PFSK-1 (cell line): ENCODE measurements around the gene PPP2R2D.

ENCODE experiments used
- FOXP2 ChIP-seq: optimal IDR thresholded peaks from 2 replicates; pipeline ENCODE3; 2011; ENCODE audit warnings: borderline replicate concordance, control low read depth, inconsistent platforms; ENCODE audit not compliant: insufficient read depth; ENCODE audit errors: extremely low read length, extremely low read depth
- POLR2AphosphoS5 ChIP-seq: IDR thresholded peaks from 2 replicates; pipeline ENCODE4 v1.6.1; 2012; ENCODE audit warnings: low read depth, mild to moderate bottlenecking, control low read depth, low read length, moderate library complexity
- REST ChIP-seq, 2 experiments: IDR thresholded peaks; 2 replicates each; pipeline versions ENCODE4 v1.6.1 to v1.8.0; 2011 to 2012; ENCODE audit warnings: low read depth in 2 of 2, low read length in 2 of 2, control low read depth in 1 of 2, inconsistent platforms in 1 of 2, mild to moderate bottlenecking in 1 of 2, moderate library complexity in 1 of 2; ENCODE audit not compliant: insufficient read depth in 1 of 2
- SIN3A ChIP-seq: IDR thresholded peaks from 2 replicates; pipeline ENCODE4 v1.6.1; 2012; ENCODE audit warnings: mild to moderate bottlenecking, low read length, moderate library complexity, borderline replicate concordance; ENCODE audit not compliant: insufficient read depth
- TAF1 ChIP-seq: IDR thresholded peaks from 2 replicates; pipeline ENCODE4 v1.6.1; 2012; ENCODE audit warnings: low read length, control low read depth, borderline replicate concordance; ENCODE audit not compliant: insufficient read depth

Gene PPP2R2D

GRCh38 chr10:131875501-131875900 is 25.3 kb upstream of the PPP2R2D start:
- TF ChIP-seq FOXP2, result no peak
- TF ChIP-seq TAF1, result no peak
- no peak for TF ChIP-seq SIN3A
- no peak for TF ChIP-seq REST (IDR thresholded peaks at IDR 0.05; ENCODE audit: insufficient read depth in 1 of 2, low read depth in 2 of 2, low read length in 2 of 2)
- TF ChIP-seq POLR2AphosphoS5, result no peak

GRCh38 chr10:131876017-131876416 is 24.8 kb upstream of the PPP2R2D start:
- no peak for TF ChIP-seq SIN3A
- no peak for TF ChIP-seq POLR2AphosphoS5
- TF ChIP-seq REST (IDR thresholded peaks at IDR 0.05; ENCODE audit: insufficient read depth in 1 of 2, low read depth in 2 of 2, low read length in 2 of 2), result no peak
- no peak for TF ChIP-seq FOXP2
- no peak for TF ChIP-seq TAF1

GRCh38 chr10:131876508-131876907 is 24.3 kb upstream of the PPP2R2D start:
- TF ChIP-seq FOXP2 (no peak), SIN3A (no peak), REST (IDR thresholded peaks at IDR 0.05; ENCODE audit: insufficient read depth in 1 of 2, low read depth in 2 of 2, low read length in 2 of 2) (no peak), POLR2AphosphoS5 (no peak), TAF1 (no peak)

- TF ChIP-seq TAF1, result no peak
- no peak for TF ChIP-seq FOXP2
- TF ChIP-seq REST (IDR thresholded peaks at IDR 0.05; ENCODE audit: insufficient read depth in 1 of 2, low read depth in 2 of 2, low read length in 2 of 2), result no peak
- no peak for TF ChIP-seq SIN3A
- TF ChIP-seq POLR2AphosphoS5, result no peak
Observed at GRCh38 chr10:131880016-131880590, 20.7 kb upstream of the PPP2R2D start.
